Measurements from ENCODE around the gene SIK3. TPM values are rescaled to one million over a fixed set of nuclear protein-coding genes. Genes with fewer than 3 reads are reported as not detected.

SIK3 gene
- total RNA-seq, 4 donors from 2014 or later = 14.1 to 77.0 (median 40.7) TPM

DNA sequence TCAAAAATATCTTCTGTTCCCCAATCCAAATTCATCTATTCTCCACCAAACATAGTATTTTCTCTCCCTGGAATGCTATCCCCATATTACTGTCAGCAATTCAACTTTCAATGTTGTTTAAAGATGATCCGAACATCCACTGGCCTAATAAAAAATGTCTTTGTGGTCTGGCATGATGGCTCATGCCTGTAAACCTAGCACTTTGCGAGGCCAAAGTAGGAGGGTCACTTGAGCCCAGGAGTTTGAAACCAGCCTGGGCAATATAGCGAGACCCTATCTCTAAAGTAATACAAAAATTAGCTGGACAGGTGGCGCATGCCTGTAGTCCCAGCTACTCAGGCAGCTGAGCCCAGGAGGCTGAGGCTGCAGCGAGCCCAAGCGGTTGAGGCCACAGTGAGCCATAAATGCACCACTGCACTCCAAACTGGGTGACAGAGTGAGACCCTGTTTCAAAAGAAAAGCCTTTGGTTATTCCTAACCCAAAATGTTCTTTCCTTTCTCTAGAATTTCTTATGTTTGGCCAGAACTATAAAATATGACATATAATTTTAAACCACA lies 29.8 kb downstream of the SIK3 start:
- Histone ChIP-seq H3K36me3 (no peaks in the 10 kb centered on the region), H3K4me3 (no peak overlapping the region), H3K27me3 (no peaks in the 10 kb centered on the region), H3K9me3 (no peaks in the 10 kb centered on the region), H3K4me1 (no peaks in the 10 kb centered on the region), H3K27ac (no peak overlapping the region)
- no peak for TF ChIP-seq CTCF (IDR thresholded peaks at IDR 0.05)
- no peak for TF ChIP-seq POLR2A (IDR thresholded peaks at IDR 0.05)
- intact Hi-C loops (cut with DNase I; ENCODE audit: low total_unique reads) = no loop called here
- DNase-seq = no peak

- intact Hi-C loops (cut with DNase I; ENCODE audit: low total_unique reads) = no loop called here
- no peak for DNase-seq
- H3K27ac ChIP-seq = no peak overlapping the region
- TF ChIP-seq CTCF (IDR thresholded peaks at IDR 0.05) (no peak), POLR2A (IDR thresholded peaks at IDR 0.05) (no peak)
- H3K36me3 ChIP-seq = no peaks in the 10 kb centered on the region
- no peaks in the 10 kb centered on the region for H3K4me1 ChIP-seq
- H3K9me3 ChIP-seq = no peaks in the 10 kb centered on the region
- H3K4me3 ChIP-seq = no peak overlapping the region
- no peaks in the 10 kb centered on the region for H3K27me3 ChIP-seq
Measured at GRCh38 chr11:117066959-117067358, 31.3 kb downstream of the SIK3 start.

DNA sequence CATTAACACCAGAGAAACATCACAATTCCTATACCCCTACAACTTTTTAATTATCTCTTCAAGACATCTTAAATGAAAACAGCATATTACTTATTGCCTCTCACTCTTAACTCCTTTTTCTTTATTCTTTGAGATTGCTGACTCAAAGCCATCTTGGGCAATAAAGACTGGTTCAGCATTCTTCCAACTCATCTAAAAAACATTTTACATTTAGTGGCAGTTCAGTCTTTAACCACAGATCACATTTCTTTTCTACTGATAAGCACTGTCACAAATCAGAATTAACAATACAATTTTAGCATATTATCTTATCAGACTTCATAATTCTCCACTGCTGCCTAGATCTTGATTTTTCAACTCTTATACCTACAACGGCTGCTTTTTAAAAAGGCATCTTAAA lies 34.0 kb downstream of the SIK3 start:
- intact Hi-C loops (cut with DNase I; ENCODE audit: low total_unique reads) = no loop called here
- DNase-seq = no peak
- Histone ChIP-seq H3K4me3 (no peak overlapping the region), H3K27ac (no peak overlapping the region), H3K4me1 (no peaks in the 10 kb centered on the region), H3K27me3 (no peaks in the 10 kb centered on the region), H3K9me3 (no peaks in the 10 kb centered on the region), H3K36me3 (no peaks in the 10 kb centered on the region)
- TF ChIP-seq POLR2A (IDR thresholded peaks at IDR 0.05) (no peak), CTCF (IDR thresholded peaks at IDR 0.05) (no peak)

DNA sequence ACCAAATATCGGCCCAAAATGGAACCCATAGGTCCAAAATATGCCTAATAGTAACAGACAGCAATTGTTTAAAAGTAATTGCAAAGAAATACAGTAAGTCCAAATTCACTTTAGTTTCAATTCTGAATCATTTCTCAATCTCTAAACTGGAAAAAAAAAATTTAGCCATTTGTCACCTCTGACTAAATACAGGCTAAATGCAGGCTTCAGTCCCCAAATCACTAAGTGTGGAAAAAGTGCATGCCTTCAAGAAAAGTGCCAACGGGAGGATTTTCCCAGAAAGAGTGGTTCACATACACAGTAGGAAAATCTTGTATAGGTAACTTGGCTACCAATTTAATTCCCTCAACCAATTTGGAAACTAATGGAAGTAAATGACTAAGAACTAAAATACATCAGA lies 35.7 kb downstream of the SIK3 start:
- no peak for DNase-seq
- Histone ChIP-seq H3K36me3 (no peaks in the 10 kb centered on the region), H3K4me1 (no peaks in the 10 kb centered on the region), H3K27ac (no peak overlapping the region), H3K27me3 (no peaks in the 10 kb centered on the region), H3K4me3 (no peak overlapping the region), H3K9me3 (no peaks in the 10 kb centered on the region)
- intact Hi-C loops (cut with DNase I; ENCODE audit: low total_unique reads) = no loop called here
- TF ChIP-seq CTCF (IDR thresholded peaks at IDR 0.05) (no peak), POLR2A (IDR thresholded peaks at IDR 0.05) (no peak)

DNA sequence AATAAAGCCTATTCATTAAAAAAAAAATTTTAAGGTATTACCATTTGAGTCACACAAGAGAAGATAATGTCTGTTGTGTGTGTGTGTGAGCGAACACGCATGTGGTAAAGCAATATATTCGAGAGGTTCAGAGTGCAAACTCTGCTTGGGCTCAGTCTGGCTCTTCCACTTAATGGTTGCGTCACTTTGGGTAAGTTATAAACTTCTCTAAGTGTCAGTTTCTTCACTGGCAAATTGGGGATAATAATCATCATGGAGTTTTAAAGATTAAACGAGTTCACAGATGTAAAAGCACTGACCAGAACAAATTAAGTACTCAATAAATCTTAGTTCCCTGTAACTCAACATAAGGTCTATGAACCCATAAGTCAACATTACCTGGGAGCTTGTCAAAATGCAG lies 37.0 kb downstream of the SIK3 start:
- Histone ChIP-seq H3K36me3 (no peaks in the 10 kb centered on the region), H3K27me3 (no peaks in the 10 kb centered on the region), H3K4me1 (no peaks in the 10 kb centered on the region), H3K27ac (no peak overlapping the region), H3K4me3 (no peak overlapping the region), H3K9me3 (no peaks in the 10 kb centered on the region)
- no peak for DNase-seq
- intact Hi-C loops (cut with DNase I; ENCODE audit: low total_unique reads) = no loop called here
- TF ChIP-seq POLR2A (IDR thresholded peaks at IDR 0.05) (no peak), CTCF (IDR thresholded peaks at IDR 0.05) (no peak)
